ENCODE results near the gene CRHR1.

The CRHR1 gene

GRCh38 chr17:45787656-45788055 is 3.5 kb downstream of the CRHR1 start:
- FAIRE-seq, result no peak

DNA sequence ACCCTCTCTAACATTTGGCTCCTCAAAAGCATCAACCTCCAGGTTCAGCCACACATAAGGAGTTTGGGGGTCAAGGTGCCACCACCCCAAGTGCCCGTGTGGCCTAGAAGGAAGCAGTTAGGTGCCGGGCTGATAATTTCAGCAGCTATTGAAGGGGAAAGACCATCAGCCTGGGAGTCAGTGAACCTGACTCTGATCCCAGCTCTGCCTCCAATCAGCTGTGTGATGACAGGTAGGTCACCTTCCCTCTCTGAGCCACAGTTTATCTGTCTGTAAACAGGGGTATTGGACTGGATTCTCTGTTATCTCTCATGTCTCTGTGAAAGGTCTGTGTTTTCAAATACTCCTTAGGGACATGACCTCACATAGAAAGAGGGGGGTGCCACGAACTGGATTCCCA is 3.9 kb downstream of the CRHR1 start:
- DNase-seq (ENCODE audit: low spot score), result no peak
- no peak for FAIRE-seq

More at GRCh38 chr17:45787656-45788055, 3.5 kb downstream of the CRHR1 start:
- DNase-seq (ENCODE audit: low spot score), result no peak

DNA sequence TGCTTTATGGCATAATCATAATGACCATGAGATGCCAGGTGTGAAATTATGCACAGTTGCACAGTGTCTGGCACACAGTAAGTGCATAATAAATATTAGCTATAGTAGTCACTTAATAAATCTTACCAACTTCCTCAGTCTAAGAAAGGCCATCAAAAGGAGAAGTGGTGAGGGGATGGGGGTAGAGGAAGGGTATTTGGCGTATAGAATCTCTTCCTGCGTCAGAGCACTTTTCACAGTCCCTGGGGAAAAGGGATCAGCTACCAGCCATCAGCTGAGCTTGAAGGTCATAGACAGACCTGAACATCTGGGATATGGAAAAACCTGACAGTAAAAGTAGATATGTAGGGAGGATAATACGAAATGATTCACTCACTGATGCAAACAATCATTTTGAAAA is 5.8 kb downstream of the CRHR1 start:
- no peak for DNase-seq (ENCODE audit: low spot score)
- no peak for FAIRE-seq

- FAIRE-seq (no peak), DNase-seq (ENCODE audit: low spot score) (no peak)
These were observed 6.3 kb downstream of the CRHR1 start for GRCh38 chr17:45790296-45790922.

GRCh38 chr17:45791041-45791582 is 7.0 kb downstream of the CRHR1 start:
- DNase-seq (ENCODE audit: low spot score), result no peak
- no peak for FAIRE-seq

DNA sequence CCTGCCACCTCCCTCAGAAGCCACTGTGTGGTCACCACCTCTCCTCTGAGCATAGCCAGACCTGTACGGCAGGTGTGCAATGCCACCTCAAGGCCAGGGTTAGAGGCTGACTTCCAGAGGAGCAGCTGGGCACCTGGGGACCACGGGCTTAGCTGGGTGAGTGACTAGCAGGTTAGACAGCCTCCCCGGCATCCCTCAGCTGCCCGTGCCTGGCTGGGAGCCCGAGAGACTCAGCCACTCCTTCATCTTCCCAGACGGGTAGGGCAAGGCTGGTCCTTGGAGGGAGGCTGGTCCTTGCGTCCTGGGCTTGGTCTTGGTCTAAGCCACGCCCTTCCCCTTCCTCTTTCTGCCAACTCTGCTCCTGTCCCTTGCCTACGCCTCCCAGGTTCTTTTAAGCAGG is 7.8 kb downstream of the CRHR1 start:
- FAIRE-seq, result no peak
- no peak for DNase-seq (ENCODE audit: low spot score)

GRCh38 chr17:45792437-45792836 is 8.3 kb downstream of the CRHR1 start:
- FAIRE-seq, result no peak
- no peak for DNase-seq (ENCODE audit: low spot score)

GRCh38 chr17:45792995-45793755 is 9.1 kb downstream of the CRHR1 start:
- FAIRE-seq, result no peak
- no peak for DNase-seq (ENCODE audit: low spot score)

DNA sequence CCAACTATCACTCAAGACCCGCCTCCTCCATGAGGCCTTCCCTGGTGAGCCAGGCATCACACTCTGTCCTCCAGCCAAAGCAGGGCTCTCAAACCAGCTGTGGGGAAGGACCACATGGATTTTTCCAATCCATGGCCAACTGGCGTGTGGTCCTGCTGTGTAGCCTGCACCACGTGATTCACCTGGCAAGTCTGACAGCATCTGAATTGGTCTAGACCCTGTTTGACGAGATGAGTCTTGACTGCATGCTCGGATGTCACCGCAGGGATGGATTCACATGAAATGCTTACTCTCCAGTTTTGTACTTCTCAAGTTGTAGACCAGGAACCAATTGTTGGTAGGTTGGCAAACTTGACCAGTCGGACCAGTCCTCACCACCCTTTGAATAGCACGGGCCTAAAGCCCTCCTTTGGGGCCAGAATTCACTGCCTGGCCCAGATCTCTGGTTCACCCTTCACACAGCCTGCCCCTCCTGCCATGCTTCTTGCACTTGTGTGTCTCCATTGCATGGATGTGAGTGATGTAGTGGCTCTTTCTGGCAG is 9.9 kb downstream of the CRHR1 start:
- no peak for FAIRE-seq
- DNase-seq (ENCODE audit: low spot score), result no peak

GRCh38 chr17:45794840-45795239 is 10.7 kb downstream of the CRHR1 start:
- no peak for FAIRE-seq
- no peak for DNase-seq (ENCODE audit: low spot score)

DNA sequence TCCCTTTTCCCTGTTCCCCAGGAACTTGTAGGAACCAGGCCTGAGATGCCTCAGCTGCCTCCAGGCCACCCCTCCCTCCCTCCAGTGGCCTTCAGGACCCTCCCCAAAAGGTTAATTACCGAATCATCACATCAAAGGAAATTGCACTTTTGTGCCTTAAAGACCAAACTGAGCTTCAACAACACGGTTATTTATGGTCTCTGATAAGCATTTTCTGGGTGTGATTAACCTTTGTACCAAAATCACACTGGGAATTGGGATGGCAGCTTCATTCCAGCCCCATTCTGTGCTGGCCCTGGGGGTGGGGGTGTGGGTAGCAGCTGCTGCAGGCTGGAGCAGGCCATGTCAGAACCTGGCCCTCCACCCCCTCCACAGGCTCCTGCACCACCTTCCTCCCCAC is 16.7 kb downstream of the CRHR1 start:
- no peak for DNase-seq (ENCODE audit: low spot score)
- no peak for FAIRE-seq

GRCh38 chr17:45801421-45801820 is 17.3 kb downstream of the CRHR1 start:
- FAIRE-seq, result no peak
- no peak for DNase-seq (ENCODE audit: low spot score)

DNA sequence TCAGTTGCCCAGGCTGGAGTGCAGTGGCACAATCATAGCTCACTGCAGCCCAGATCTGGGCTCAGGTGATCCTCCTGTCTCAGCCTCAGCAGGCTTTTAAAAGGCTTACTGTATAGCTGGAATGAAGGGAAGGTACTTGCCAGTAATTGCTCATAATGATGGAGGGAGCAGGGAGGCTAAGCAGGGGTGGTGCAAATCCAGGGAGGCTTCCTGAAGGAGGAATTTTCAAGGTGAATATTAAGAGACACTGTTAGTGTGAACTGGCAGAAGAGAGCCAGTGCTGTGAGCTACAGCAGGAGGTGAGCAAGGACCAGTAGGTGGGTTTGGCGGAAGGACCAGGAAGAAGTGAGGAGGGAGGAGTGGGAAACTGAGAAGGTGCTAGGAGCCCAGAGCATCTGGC is 24.7 kb downstream of the CRHR1 start:
- FAIRE-seq (no peak), DNase-seq (ENCODE audit: low spot score) (no peak)

DNA sequence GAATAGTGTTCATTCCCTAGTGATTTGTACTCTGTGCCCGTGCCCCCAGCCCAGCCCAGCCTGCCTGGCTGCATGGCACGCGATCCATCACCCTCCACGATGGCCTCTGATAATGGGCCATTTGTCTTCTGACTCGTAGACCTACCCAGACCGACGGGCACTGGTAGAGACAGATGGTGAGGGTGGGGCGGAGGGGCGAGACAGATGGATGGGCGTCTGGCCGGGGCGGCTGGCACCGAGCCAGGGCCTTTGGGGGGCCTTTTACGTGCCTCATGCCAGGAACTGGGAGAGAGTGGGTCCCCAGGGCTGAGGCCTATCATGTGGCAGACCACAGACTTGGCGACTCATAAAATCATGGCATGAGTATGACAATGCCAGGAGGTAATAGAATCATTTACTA is 25.4 kb downstream of the CRHR1 start:
- no peak for FAIRE-seq
- DNase-seq (ENCODE audit: low spot score), result no peak

- no peak for DNase-seq (ENCODE audit: low spot score)
- no peak for FAIRE-seq
These were observed 28.0 kb downstream of the CRHR1 start for GRCh38 chr17:45812102-45812501.

DNA sequence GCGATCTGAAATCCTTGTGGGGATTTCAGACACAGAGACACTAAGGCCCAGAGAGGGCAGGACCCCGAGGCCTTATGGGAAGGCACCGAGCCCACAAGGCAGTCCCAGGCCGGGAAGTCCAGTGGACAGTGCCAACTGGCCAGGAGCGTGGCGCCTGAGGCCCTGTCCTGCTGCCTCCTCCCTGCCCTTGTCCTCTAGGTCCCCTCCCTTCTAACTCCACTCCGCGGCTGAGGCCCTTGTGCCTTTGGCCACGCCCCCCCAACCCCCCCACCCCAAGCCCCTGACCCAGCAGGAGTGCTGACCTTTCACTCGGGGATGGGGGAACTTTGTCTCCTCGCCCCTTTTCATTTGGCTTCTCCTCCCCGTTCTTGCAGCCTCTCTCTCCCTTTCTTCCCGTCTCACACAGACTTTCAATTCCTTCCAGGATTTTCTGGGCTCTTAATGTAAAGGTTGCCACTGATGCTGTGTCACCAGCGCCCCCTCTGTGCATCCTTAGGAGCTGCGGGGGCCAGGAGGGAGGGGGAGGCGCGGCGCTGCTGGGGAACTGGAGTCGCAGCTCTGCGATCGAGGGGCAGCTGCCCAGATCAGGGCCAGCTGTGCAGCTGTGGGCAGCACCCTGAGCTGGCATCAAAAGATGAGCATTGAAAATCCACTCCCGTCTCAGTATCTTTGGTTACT is 29.1 kb downstream of the CRHR1 start:
- FAIRE-seq (no peak), DNase-seq (ENCODE audit: low spot score) (no peak)

GRCh38 chr17:45814622-45815606 is 30.8 kb downstream of the CRHR1 start:
- DNase-seq (ENCODE audit: low spot score) (no peak), FAIRE-seq (no peak)

DNA sequence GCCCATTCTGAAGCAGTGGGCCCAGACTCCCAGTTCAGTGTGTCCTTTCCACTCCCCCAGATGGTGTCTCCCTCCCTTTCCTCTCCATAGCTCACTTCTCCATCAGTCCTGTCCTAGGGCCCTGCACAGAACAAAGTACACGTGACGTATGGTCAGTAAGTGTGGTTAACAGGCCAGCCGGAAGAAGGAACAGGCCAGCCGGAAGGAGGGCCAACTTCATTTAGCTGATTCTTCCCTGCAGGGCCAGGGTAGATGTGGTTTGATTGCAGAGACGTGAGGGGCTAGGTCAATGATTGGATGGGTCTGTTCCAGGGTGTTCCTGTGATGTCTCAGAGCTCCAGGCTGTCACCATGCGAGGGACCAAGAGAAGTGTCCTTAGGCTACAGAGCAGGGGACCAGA is 31.6 kb downstream of the CRHR1 start:
- FAIRE-seq (no peak), DNase-seq (ENCODE audit: low spot score) (no peak)

DNA sequence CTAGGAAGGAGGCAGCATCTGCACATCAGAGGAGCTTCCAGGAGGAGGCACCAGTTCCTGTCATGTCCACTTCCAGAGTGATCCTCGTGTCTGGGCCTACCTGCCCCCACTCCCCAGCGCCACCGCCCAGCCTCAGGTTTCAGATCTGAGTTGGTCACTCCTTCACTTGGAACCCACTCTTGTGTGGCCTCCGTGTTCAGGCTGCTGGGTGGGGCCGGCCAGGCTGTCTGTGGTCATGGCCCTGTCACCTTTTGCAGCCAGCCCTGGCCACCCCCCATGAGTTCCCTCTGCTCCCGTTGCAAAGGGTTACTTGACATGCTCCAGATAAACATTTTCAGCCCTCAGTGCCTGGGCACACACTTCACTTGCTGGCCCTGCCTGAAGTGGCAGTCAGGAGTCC is 33.9 kb downstream of the CRHR1 start:
- no peak for FAIRE-seq
- DNase-seq (ENCODE audit: low spot score), result no peak

- DNase-seq (ENCODE audit: low spot score), result no peak
- no peak for FAIRE-seq
These were observed 34.6 kb downstream of the CRHR1 start for GRCh38 chr17:45818699-45819098.

- DNase-seq (ENCODE audit: low spot score), result no peak
- FAIRE-seq, result no peak
These were observed 35.5 kb downstream of the CRHR1 start for GRCh38 chr17:45819632-45820031.

Measured in RCC 7860 (cell line).